Limb (tissue), 2 donors: Measurements from ENCODE around the gene ECHDC3.

Experiments used
- DNase-seq, 2 donors: peaks; one replicate each; pipeline ENCODE4 v3.0.0-alpha.2; 2016; ENCODE audit errors: extremely low spot score in 2 of 2

ECHDC3 gene

DNA sequence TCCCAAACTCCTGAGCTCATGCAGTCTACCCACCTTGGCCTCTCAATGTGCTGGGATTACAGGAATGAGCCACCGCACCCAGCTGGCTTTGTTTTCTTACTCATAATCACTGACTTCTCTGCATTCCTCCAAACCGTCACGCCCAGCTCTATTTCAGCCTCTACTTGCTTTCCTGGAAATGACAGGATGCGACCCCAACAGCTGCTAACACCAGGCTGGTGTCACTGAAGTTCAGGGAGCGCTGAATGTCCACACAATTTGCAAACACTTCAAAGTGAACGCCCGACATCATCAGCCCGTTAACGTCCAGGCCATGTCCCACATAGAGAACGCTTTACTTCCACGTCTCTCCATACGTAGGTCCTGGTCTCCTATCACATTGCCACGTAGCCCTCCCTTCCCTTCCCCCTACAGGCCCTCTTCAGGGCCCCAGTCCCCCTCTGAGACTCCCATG is 68.2 kb downstream of the ECHDC3 start:
- peak; percentile 45 to 54 for DNase-seq

- no peak for DNase-seq
Measured at GRCh38 chr10:11810973-11811372, 68.8 kb downstream of the ECHDC3 start.

DNA sequence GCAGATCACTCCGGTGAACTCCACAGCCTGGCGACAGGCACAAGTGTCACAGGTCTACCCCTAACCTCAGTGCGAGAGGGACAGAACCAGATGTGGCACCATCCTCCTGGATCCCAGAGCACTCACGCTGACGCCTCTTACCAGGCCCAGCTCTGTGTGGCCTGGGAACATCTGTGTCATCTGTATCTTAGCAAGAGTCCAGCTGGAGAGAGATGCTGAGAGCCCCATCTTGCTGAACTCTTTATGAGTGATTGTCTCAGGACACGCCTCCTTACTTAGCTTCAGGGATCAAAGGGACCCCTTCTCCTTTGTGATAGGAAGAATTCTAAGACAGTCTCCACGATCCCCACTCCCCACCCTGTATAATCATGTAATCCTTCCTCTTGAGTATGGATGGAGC is 71.0 kb downstream of the ECHDC3 start:
- no peak for DNase-seq
